ENCODE measurements around the gene AXL.
"Not testable (repeated sequence)": the region's sequence is repeated elsewhere in the genome, so short reads cannot be mapped to it uniquely, and the experiment has no call there.

Gene AXL

DNA sequence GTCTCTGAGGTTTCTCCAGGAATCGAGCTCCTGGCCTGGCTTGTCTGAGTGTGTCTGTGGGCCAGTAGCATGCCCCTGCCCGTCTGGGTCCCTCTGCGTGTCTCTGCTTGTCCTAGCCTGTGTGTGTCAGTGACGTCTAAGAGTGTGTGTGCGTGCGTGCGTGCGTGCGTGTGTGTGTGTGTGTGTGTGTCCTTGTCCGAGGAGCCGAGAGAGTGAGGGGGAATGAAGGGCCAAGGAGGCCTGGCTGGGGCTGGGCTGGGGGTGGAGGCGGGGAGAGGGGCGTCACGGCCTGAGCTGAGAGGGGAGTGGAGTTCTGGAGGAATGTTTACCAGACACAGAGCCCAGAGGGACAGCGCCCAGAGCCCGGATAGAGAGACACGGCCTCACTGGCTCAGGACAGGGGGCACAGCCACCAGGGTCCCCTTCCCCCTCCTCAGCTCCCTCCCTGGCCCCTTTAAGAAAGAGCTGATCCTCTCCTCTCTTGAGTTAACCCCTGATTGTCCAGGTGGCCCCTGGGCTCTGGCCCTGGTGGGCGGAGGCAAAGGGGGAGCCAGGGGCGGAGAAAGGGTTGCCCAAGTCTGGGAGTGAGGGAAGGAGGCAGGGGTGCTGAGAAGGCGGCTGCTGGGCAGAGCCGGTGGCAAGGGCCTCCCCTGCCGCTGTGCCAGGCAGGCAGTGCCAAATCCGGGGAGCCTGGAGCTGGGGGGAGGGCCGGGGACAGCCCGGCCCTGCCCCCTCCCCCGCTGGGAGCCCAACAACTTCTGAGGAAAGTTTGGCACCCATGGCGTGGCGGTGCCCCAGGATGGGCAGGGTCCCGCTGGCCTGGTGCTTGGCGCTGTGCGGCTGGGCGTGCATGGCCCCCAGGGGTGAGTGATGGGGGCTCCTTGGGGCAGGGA lies at the start of gene AXL:
Gene AXL, plus strand, starts transcription at position 609 of the 893 bp plus-strand sequence. Its CDS starts 170 bp downstream, at position 779.
- no peak for DNase-seq

- no peak for DNase-seq
These were observed 46.5 kb upstream of the AXL start for GRCh38 chr19:41172297-41173164.

DNA sequence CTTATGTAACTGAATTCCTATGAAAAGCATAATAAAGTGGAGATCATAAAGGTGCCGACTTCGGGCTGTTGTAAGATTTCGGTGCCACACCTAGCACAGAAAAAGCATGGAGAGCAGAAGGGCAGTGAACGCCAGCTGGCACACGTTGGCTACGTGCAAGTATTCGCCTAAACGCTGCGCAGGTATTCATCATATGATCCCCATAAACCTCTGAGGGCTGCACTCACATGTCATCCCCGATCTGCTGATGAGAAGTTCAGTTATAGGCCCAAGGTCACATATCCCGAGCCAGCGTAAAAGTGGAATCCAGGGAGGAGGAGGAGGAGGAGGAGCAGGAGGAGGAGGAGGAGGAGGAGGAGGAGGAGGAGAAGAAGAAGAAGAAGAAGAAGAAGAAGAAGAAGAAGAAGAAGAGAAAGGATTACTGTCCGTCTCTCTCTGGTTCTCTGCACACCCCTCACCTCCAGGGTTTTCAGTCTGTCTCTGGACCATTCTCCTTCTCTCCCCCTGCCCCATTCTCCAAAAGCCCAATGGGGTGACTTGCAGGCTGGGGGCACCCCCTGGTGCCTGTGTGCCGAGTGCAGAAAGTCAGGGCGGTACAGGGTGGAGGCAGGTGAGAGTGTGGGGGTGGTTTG lies 44.6 kb upstream of the AXL start:
- DNase-seq, result no peak

DNA sequence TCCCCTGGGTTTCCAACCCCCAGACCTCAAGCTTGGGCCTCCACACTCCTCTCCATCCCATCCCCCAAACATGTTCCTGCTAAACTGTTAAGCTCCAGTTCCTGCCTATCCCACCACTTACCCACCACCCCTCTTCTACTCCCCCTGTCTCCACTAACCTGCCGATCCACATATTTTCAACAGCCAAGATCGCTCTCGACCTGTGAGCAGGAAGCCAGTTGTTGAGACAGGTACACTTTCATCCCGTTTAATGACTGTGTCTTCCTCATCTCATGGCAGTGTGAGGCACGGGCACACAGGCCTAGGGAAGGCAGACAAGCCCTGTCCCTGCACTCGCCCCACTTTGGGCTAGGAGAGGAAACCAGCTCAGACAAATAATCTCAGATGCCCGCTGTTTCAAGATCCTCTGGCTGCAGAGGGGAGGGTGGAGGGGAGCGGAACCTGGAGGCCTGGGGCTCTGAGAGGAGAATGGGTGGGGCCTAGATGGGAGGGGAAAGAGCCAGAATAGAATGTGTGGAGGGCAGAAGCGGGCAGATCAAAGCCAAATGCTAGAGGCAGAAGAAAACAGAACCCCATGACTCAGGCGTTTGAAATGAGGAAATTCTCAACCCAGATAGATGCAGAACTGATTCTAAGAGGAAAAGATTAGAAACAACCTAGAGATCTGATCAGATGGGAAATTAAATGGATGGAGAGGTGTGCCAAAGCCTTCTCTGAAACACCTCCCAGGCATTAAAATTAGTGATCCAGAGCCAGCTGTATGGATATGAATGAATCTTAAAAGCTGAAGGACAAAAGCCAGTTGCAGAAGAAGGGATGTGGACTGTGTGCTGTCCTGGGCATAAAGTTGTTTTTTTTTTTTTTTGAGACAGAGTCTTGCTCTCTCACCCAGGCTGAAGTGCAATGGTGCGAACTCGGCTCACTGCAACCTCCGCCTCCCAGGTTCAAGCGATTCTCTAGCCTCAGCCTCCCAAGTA lies 42.9 kb upstream of the AXL start:
- peak; percentile 85 for DNase-seq

DNA sequence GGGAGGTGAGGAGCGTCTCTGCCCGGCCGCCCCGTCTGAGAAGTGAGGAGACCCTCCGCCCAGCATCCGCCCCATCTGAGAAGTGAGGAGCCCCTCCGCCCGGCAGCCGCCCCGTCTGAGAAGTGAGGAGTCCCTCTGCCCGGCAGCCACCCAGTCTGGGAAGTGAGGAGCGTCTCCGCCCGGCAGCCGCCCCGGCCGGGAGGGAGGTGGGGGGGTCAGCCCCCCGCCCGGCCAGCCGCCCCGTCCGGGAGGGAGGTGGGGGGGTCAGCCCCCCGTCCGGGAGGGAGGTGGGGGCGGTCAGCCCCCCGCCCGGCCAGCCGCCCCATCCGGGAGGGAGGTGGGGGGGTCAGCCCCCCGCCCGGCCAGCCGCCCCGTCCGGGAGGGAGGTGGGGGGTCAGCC lies 38.9 kb upstream of the AXL start:
- DNase-seq, result not testable (repeated sequence)

- DNase-seq, result no peak
These were observed 31.8 kb upstream of the AXL start for GRCh38 chr19:41186971-41187883.

DNA sequence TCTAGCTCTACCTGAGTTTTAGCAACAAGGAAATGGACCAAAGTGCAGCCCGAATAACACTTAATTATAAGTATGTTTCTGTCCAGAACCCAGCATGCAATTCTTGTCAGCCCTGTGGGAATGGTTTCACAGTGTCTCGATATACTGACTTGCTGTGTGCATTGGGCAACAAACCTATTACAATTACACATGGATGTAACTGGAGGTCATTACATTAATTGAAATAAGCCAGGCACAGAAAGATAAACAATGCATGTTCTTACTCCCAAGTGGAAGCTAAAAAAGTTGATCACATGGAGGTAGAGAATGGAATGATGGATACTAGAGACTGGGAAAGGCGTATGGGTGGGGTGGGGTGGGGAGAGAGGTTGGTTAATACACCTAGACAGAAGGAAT lies 31.1 kb upstream of the AXL start:
- DNase-seq, result no peak

DNA sequence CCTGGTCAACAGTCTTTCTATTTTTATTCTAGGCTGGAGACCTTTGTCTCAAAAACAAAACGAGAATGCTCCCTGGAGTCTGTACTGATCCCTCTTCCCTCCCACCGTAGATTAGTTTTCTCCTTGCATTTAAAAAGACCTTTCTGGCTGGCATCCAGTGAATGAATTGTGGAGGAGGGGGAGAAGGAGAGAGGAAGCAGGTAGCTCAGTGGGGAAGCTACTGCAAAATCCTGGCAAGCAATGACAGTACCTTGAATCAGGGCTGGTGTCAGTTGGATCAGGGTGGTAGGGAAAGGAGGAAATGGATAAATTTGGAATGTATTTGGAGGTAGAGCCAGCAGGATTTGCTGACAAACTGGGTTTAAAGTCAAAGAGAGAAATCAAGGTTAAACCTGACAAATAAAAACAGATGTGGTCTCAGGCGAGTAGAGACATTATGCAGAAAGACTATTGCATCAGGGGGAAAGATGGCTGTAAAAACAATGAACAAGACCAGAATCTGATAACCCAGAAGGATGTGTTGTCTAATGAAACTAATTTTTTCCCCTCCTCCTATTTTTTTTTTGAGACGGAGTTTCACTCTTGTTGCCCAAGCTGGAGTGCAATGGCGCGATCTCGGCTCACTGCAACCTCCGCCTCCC lies 29.5 kb upstream of the AXL start:
- no peak for DNase-seq

- DNase-seq, result peak; percentile 45
These were observed 26.2 kb upstream of the AXL start, which contains the start of gene CYP2S1 for GRCh38 chr19:41192574-41193429. CYP2S1 (plus strand) TSS chr19:41193219; CDS start chr19:41193265, 46 bp downstream.

GRCh38 chr19:41193430-41194156 lies 25.4 kb upstream of the AXL start:
- no peak for DNase-seq

DNA sequence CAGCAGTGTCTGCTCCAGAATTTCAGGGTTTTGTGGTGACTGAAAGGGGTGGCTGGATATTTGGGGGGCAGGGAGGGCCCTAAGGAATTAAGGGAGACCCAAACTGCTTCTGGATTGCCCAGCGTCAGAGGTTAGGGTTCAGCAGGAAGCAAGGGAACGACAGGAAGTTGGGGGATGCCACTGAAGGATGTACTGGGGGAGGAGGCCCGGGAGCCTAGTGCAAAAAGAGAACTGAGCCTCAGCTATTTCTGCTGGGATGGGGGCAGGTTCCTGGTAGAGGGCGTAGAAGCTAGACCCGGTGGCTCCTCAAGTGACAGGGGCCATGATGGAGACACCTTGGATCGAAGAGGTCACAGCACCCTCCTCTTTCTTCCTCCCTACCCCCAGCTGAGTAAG lies 24.9 kb upstream of the AXL start:
- peak; percentile 43 for DNase-seq

GRCh38 chr19:41195675-41196497 lies 23.1 kb upstream of the AXL start:
- no peak for DNase-seq

- no peak for DNase-seq
These were observed 20.5 kb upstream of the AXL start for GRCh38 chr19:41198559-41198958.

DNA sequence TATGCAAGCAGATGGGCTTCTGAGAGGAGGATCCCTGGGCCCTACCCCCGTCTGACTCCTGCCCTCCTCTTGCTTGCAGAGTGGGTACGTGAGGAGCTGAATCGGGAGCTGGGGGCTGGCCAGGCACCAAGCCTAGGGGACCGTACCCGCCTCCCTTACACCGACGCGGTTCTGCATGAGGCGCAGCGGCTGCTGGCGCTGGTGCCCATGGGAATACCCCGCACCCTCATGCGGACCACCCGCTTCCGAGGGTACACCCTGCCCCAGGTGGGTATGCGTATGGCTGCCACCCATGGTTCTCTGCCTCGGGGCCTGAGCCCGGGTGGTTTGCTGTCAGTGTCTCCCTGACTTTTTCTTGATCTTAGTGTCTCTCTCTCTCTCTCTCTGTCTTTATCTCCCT lies 15.7 kb upstream of the AXL start:
- no peak for DNase-seq

DNA sequence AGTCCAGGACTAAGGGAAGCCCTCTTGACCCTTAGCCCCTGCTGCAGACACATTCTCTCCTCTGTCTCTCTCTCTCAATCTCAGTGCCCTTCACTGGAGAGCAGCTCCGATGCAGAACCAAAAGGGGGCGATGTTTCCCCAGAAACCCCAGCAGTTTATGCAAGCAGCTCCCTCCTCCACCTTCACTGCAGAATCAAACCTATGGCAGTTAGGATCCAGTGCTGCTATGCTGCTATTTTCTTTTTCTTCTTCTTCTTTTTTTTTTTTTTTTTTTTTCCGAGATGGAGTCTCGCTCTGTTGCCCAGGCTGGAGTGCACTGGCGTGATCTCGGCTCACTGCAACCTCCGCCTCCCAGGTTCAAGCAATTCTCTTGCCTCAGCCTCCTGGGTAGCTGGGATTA lies 14.7 kb upstream of the AXL start:
- DNase-seq, result peak; percentile 45

GRCh38 chr19:41205995-41206394 lies 13.0 kb upstream of the AXL start:
- no peak for DNase-seq

GRCh38 chr19:41206456-41206855 lies 12.6 kb upstream of the AXL start:
- no peak for DNase-seq

All from GDM1 (cell line).